Mucosa of descending colon (tissue), 3 donors: ENCODE data around the gene DVL1. TPM values are rescaled to one million over a fixed set of nuclear protein-coding genes. Genes with fewer than 3 reads are reported as not detected.

ENCODE experiments used
- ATAC-seq: fragments of 200-7000 bp; cut with Tn5 transposase; one replicate; pipeline ENCODE4 v1.9.1; 2020; ENCODE audit warnings: mild to moderate bottlenecking, moderate library complexity
- DNase-seq, 3 donors: peaks; one replicate each; pipeline ENCODE4 v3.0.0-alpha.2; 2020
- H3K36me3 ChIP-seq: fragments of 200-600 bp; one replicate; pipeline ENCODE4 v1.8.0; 2021; ENCODE audit warnings: low read depth, mild to moderate bottlenecking
- H3K4me1 ChIP-seq: fragments of 200-600 bp; one replicate; pipeline ENCODE4 v1.8.0; 2021; ENCODE audit warnings: low read depth, mild to moderate bottlenecking
- H3K4me3 ChIP-seq: fragments of 200-600 bp; one replicate; pipeline ENCODE4 v1.8.0; 2021; ENCODE audit warnings: mild to moderate bottlenecking
- H3K9me3 ChIP-seq: fragments of 200-600 bp; one replicate; pipeline ENCODE4 v1.8.0; 2021; ENCODE audit warnings: mild to moderate bottlenecking
- intact Hi-C, 2 donors: fragments of 100-400 bp; cut with DNase I in 1 of 2; cut with micrococcal nuclease in 1 of 2; formaldehyde crosslinking; loops; one replicate each; pipeline versions ENCODE4 v1.11.0 to v1.11.1; 2022; cut with DNase I, micrococcal nuclease
- total RNA-seq, 3 donors: library from RNA; stranded (reverse); fragmentation: NEBNext Ultra II Directional in 2 of 3; extraction: Animal tissue kit (Norgen Biotek cat#: 25700) in 2 of 3; gene quantifications; one replicate each; pipeline versions ENCODE4 v1.2.1 to v1.2.4, GENCODE V29; 2021 to 2023
- TF ChIP-seq, protein P1 (sequence below): fragments of 200-600 bp; IDR thresholded peaks from one replicate; pipeline ENCODE4 v1.8.0; 2022; ENCODE audit warnings: antibody characterized with exemption, mild to moderate bottlenecking
- donor health status: DM: no; HTN: no; CAD: no; lungs with moderate emphysema.
- donor health status: DM: no; HTN: no; CAD: no.
- donor health status: DM: no; HTN: yes; CAD: no.

Gene DVL1
- total RNA-seq, 3 donors from 2014 or later = 51.7 to 95.3 (median 73.1) TPM

DNA sequence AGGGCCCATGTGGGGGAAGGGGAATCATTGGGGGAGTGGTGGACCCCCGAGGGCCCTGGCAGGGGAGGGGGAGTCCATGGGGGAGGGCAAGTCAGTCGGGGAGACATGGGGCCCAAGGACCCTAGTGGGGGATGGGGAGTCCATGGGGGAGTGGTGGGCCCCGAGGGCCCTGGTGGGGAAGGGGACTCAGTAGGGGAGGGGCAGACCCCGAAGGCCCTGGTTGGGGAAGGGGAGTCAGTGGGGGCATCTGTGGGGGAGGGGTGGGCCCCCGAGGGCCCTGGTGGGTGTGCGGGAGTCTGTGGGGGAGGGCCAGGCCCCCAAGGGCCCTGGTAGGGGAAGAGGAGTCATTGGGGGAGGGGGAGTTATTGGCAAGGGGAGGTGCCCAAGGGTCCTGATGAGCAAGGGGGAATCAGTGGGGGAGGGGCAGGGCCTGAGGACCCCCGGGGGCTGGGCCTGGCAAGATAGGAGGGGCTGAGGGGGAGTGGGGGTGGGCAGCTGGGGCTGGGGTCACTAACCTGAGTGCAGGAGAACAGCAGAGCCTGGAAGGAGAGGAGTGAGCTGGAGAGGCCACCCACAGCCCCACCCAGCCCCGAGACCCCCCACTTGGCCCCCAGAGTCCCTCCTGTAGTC is 7.1 kb upstream of the DVL1 start:
- peaks cover 12% of the 10 kb centered on the region for H3K4me1 ChIP-seq
- TF ChIP-seq, protein P1, sequence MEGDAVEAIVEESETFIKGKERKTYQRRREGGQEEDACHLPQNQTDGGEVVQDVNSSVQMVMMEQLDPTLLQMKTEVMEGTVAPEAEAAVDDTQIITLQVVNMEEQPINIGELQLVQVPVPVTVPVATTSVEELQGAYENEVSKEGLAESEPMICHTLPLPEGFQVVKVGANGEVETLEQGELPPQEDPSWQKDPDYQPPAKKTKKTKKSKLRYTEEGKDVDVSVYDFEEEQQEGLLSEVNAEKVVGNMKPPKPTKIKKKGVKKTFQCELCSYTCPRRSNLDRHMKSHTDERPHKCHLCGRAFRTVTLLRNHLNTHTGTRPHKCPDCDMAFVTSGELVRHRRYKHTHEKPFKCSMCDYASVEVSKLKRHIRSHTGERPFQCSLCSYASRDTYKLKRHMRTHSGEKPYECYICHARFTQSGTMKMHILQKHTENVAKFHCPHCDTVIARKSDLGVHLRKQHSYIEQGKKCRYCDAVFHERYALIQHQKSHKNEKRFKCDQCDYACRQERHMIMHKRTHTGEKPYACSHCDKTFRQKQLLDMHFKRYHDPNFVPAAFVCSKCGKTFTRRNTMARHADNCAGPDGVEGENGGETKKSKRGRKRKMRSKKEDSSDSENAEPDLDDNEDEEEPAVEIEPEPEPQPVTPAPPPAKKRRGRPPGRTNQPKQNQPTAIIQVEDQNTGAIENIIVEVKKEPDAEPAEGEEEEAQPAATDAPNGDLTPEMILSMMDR = no peak

DNA sequence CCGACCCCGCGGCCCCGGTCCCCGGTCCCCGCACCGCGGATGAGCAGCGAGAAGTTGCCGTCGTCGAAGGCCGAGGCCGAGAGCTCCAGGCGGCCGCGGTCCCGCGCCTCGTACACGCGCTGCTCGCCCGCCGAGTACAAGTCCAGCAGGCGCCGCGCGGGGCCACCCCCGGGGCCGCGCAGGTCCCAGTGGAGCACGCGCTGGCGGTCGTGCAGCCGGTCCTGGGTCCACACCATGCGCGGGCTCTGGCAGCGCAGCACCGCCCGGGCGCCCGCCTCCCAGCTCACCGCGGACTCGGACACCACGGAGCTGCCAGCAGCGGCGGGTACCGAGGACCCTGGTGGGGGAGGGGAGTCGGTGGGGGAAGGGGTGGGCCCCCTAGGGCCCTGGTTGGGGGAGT is 6.2 kb upstream of the DVL1 start:
- ATAC-seq (peak; percentile 25), DNase-seq (peak in 1 of 3 donors; percentile 54)
- Histone ChIP-seq H3K4me1 (peaks cover 12% of the 10 kb centered on the region), H3K9me3 (no peaks in the 10 kb centered on the region), H3K36me3 (no peaks in the 10 kb centered on the region), H3K4me3 (no peak overlapping the region)
- TF ChIP-seq, protein P1 = no peak
- intact Hi-C loops = no loop called here

More for the DNA sequence above, 7.1 kb upstream of the DVL1 start:
- ATAC-seq (no peak), DNase-seq (peak in 1 of 3 donors; percentile 23)
- H3K36me3 ChIP-seq = no peaks in the 10 kb centered on the region
- no peaks in the 10 kb centered on the region for H3K9me3 ChIP-seq
- intact Hi-C loops = no loop called here
- no peak overlapping the region for H3K4me3 ChIP-seq

DNA sequence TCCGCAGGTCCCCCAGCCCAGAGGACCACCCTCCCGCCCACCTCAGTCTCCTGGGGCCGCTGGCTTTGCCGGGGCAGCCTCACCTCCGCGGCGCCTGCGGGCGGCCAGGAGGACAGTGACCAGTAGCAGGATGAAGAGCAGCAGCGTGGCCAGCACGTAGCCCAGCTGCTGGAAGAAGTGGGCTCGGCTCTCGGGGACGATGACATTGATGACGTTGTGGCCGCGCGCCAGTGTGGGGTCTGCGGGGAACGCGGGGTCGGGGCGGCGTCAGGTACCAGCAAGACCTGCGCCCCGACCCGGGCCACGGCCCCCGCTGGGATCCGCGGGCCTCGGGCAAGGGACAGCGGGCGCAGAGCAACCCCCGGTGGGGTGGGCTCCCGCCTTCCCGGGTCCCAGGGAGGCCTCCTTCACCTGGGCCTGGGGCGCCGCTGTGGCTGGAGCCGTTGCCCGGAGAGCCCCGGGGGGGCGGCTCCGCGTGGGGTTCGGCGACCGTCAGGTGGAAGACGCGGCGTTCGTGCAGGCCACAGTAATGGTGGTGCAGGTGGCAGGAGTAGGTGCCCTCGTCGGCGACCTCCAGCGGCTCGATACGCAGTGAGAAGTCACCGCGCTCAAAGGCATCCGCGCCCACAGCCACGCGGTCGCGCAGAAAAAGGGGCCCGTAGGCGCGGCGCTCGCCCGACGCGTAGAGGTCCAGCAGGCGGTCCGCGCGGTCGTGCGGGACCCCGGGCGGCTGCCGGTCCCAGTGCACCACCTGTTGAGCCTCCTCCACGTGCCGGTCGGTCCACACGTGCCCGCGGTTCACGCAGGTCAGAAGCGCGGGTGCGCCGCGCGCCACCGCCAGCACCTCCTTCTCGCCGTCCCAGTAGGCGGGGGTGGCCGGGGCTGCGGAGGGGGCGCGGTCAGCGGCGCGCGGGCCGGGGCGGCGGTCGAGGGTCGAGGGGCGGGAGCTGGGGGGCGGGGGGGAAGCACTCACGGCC is 5.3 kb upstream of the DVL1 start:
- ATAC-seq (no peak), DNase-seq (peak in 1 of 3 donors; percentile 34)
- TF ChIP-seq, protein P1 = no peak
- Histone ChIP-seq H3K9me3 (no peaks in the 10 kb centered on the region), H3K4me1 (peaks cover 12% of the 10 kb centered on the region), H3K36me3 (no peaks in the 10 kb centered on the region), H3K4me3 (no peak overlapping the region)
- intact Hi-C loops = no loop called here

DNA sequence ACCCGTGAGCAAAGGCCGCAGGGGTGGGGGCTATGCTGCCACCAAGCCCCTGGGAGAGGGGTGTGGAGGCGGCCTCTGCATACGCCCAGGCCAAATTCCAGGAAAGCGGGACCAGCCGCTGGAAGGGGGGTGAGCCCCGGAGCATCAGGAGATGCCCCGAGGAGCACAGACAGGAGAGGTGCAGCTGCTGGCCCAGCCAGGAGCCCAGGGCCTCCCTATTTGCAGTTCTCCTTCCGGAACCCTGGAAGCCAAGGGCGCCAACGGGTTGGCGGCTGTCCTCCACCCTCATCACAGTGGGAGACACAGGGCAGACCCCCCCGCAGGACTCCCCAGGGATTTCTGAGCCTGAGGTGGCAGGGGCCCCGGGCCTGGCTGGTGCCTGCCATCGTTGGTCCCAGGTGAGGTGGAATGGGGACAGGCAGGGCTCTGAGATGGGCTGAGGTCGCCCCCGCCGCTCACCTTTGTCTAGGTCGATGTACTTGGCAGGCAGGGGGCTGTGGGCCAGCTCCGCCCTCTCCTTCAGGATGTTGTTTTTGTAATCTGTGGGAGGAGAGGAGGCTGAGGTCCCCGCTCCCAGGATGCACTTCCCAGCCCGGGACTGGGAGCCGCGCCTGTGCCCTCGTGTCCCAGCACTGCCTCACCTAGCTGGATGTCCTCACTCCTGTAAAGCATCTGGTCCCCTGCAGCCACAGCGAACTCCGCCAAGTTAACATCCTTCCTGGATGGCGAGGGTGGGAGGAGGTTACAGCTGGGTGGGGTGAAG is 4.4 kb upstream of the DVL1 start:
- TF ChIP-seq, protein P1 = no peak
- no peak for DNase-seq
- no peaks in the 10 kb centered on the region for H3K9me3 ChIP-seq
- no peak overlapping the region for H3K4me3 ChIP-seq
- intact Hi-C loops = loop anchor here in 1 of 2 donors (2.0 kb wide), 1 partner anchor 21 kb away; the partner anchor contains the start of gene AURKAIP1
- no peak for ATAC-seq
- no peaks in the 10 kb centered on the region for H3K36me3 ChIP-seq
- H3K4me1 ChIP-seq = peaks cover 12% of the 10 kb centered on the region

DNA sequence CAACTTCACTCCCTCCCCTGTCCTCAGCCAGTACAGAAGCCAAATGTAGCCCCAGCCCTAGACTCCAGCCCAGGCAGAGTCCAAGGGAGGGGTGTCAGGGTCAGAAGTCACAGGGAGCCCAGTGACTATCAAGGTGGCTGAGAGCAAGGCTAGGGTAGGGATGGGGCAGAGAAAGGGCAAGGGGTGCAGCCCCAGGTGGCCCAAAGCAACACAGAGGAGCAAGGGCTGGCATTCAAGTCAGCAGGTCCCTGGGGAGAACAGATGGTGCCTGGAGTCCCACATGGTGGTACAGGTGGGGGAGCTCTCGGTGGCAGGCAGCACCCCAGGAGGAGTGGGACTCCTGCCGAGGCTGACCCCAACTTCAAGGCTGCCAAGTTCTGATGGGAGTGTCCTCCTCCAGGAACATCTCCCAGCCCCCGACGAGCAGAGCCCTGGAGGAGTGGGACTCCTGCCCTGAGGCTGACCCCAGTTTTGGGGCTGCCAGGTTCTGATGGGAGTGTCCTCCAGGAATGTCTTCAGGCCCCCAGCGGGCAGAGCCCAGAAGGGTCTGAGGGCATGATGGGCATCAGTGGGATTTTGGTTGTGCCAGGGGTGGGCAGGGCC is 3.7 kb upstream of the DVL1 start:
- Histone ChIP-seq H3K36me3 (no peaks in the 10 kb centered on the region), H3K9me3 (no peaks in the 10 kb centered on the region), H3K4me3 (no peak overlapping the region), H3K4me1 (peaks cover 16% of the 10 kb centered on the region)
- intact Hi-C loops = loop anchor here in 1 of 2 donors (2.0 kb wide), 1 partner anchor 22 kb away; the partner anchor contains the start of gene AURKAIP1
- TF ChIP-seq, protein P1 = no peak
- ATAC-seq (no peak), DNase-seq (no peak)
